Tibial nerve (tissue), 4 donors: ENCODE results near the gene LRRC4. TPM values are rescaled to one million over a fixed set of nuclear protein-coding genes. Genes with fewer than 3 reads are reported as not detected.
A peak's percentile ranks its signal among the peaks of the same experiment; 100 is the strongest.

ENCODE experiments used
- DNase-seq, 2 donors: peaks; one replicate each; pipeline ENCODE4 v3.0.0-alpha.2; 2019; ENCODE audit warnings: low spot score in 2 of 2
- H3K27ac ChIP-seq, 4 donors: fragments of 200-600 bp; sonication (generic) in 3 of 4; one replicate each; pipeline ENCODE4 v1.5.1; 2017 to 2019; ENCODE audit warnings: mild to moderate bottlenecking in 1 of 4
- H3K27me3 ChIP-seq, 2 donors: fragments of 200-600 bp; sonication (generic) in 1 of 2; one replicate each; pipeline versions ENCODE4 v1.5.1 to v1.6.0; 2017 to 2019
- H3K36me3 ChIP-seq, 3 donors: fragments of 200-600 bp; sonication (generic); one replicate each; pipeline ENCODE4 v1.5.1; 2018 to 2019
- H3K4me1 ChIP-seq, 4 donors: fragments of 200-600 bp; sonication (generic) in 3 of 4; one replicate each; pipeline ENCODE4 v1.5.1; 2017 to 2019
- H3K4me3 ChIP-seq, 4 donors: fragments of 200-600 bp; sonication (generic) in 3 of 4; one replicate each; pipeline ENCODE4 v1.5.1; 2017 to 2019; ENCODE audit warnings: mild to moderate bottlenecking in 1 of 4, moderate library complexity in 1 of 4
- H3K9me3 ChIP-seq, 4 donors: fragments of 200-600 bp; sonication (generic) in 3 of 4; one replicate each; pipeline ENCODE4 v1.5.1; 2017 to 2019
- EP300 ChIP-seq, 2 donors: sonication (generic); formaldehyde crosslinking; IDR thresholded peaks; one replicate each; pipeline ENCODE4 v1.6.1; 2017; ENCODE audit warnings: antibody characterized with exemption in 2 of 2, mild to moderate bottlenecking in 1 of 2
- POLR2A ChIP-seq, 2 donors: fragments of 450-650 bp; IDR thresholded peaks; one replicate each; pipeline ENCODE4 v1.6.1; 2017; ENCODE audit warnings: antibody characterized with exemption in 2 of 2, mild to moderate bottlenecking in 2 of 2, moderate library complexity in 2 of 2
- WGBS, 2 donors: methylation state at CpG; one replicate each; pipeline ENCODE4 v1.1.5; 2018; 5-methylcytosine and 5-hydroxymethylcytosine counted together
- total RNA-seq, 4 donors: library from RNA; depleted of rRNA; stranded (reverse); fragments of >200 nt; gene quantifications; one replicate each; pipeline ENCODE4 v1.1.0, GENCODE V29; 2016
- TF ChIP-seq, protein P1 (sequence below), 5 experiments: fragments of 200-600 bp in 3 of 5; fragments of 450-650 bp in 2 of 5; sonication (generic) in 3 of 5; IDR thresholded peaks; one replicate each; pipeline ENCODE4 v1.5.1; 2016 to 2019; ENCODE audit warnings: antibody characterized with exemption in 5 of 5, mild to moderate bottlenecking in 3 of 5, moderate library complexity in 2 of 5

The LRRC4 gene
- total RNA-seq, 4 donors from 2014 or later, result 2.2 to 2.4 (median 2.3) TPM

DNA sequence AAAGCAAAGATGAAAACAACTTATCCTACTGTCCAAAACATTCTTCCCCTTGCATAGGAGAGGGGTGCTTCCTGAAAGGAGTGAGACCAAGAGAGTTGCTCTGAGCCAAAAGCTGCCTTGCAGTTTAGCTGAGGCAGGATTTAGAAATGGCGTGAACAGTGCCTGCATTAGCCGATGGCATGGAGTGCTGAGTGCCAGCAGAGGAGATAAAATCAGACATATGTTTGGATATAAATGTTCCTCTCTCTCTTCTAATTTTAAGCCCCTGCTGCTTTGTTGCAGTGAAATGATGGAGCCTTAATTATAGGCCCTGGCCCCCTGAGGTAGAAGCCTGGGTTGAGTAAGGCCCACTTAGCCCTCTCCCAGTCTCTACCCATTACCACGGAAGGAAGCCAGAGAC lies 7.1 kb downstream of the LRRC4 start:
- Histone ChIP-seq H3K4me3 (no peak overlapping the region), H3K4me1 (peaks cover 0 to 56% (median 15%) of the 10 kb centered on the region in 4 donors), H3K36me3 (peaks cover 0 to 22% (median 0%) of the 10 kb centered on the region in 3 donors), H3K9me3 (no peaks in the 10 kb centered on the region), H3K27ac (no peak overlapping the region), H3K27me3 (no peaks in the 10 kb centered on the region)
- DNase-seq, result no peak
- 64 to 74% methylated on average over 3 of the region's 3 CpGs for WGBS, 2 donors
- no peak for TF ChIP-seq POLR2A (IDR thresholded peaks at IDR 0.05)
- TF ChIP-seq EP300 (IDR thresholded peaks at IDR 0.05), result no peak
- TF ChIP-seq, protein P1, sequence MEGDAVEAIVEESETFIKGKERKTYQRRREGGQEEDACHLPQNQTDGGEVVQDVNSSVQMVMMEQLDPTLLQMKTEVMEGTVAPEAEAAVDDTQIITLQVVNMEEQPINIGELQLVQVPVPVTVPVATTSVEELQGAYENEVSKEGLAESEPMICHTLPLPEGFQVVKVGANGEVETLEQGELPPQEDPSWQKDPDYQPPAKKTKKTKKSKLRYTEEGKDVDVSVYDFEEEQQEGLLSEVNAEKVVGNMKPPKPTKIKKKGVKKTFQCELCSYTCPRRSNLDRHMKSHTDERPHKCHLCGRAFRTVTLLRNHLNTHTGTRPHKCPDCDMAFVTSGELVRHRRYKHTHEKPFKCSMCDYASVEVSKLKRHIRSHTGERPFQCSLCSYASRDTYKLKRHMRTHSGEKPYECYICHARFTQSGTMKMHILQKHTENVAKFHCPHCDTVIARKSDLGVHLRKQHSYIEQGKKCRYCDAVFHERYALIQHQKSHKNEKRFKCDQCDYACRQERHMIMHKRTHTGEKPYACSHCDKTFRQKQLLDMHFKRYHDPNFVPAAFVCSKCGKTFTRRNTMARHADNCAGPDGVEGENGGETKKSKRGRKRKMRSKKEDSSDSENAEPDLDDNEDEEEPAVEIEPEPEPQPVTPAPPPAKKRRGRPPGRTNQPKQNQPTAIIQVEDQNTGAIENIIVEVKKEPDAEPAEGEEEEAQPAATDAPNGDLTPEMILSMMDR (IDR thresholded peaks at IDR 0.05), result no peak

DNA sequence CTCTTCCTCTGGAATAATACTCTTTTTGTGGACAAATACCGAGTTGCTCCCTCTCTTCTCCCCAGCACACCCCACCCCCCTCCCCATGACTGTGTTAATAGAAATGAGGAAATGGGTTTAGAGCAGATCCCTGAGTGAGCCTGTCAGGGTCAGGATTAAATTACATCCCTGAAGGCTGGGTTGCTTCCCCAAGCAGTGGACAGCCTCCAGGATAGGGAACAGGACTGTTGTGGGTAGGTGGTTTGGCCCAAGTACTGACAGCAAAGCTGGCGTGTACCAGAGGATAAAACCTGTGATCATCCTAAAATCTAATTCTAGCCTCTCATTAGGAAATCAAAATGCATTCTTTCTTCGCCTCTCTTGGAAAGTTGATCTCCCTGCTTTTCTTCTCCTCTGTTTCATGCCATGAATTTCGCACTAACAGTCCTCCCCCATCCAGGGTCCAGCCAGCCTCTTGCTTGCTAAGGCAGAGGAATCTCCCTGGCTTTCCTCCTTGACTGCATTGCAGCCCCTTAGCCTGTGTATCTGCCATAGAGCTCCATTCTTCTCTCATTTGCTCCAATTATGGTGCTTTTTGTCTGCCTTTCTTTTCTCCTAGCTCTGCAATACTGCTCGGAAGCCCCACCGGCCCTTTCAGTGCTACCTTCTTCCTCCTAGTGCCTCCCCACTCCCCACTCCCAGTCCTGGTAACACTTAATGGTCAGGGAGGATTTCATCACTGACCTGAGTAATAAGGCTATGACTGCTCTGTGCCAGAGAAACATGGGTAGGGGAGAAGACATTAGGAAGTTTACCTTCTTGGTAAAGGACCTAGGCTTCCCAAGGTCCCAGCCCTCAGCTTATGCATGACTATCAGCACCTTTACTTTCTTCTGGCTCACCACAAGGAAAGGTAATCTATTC lies 8.4 kb downstream of the LRRC4 start:
- no peak overlapping the region for H3K4me3 ChIP-seq
- DNase-seq, result no peak
- no peak overlapping the region for H3K27ac ChIP-seq
- H3K27me3 ChIP-seq, result no peaks in the 10 kb centered on the region
- H3K4me1 ChIP-seq, result peaks cover 0 to 52% (median 13%) of the 10 kb centered on the region in 4 donors
- no peaks in the 10 kb centered on the region for H3K9me3 ChIP-seq
- peak in 1 of 2 donors; percentile 5 for TF ChIP-seq EP300 (IDR thresholded peaks at IDR 0.05)
- TF ChIP-seq POLR2A (IDR thresholded peaks at IDR 0.05), result no peak
- TF ChIP-seq, protein P1 (IDR thresholded peaks at IDR 0.05), result no peak
- peaks cover 0 to 17% (median 0%) of the 10 kb centered on the region in 3 donors for H3K36me3 ChIP-seq
- 59 to 64% methylated on average over 6 of the region's 6 CpGs for WGBS, 2 donors

DNA sequence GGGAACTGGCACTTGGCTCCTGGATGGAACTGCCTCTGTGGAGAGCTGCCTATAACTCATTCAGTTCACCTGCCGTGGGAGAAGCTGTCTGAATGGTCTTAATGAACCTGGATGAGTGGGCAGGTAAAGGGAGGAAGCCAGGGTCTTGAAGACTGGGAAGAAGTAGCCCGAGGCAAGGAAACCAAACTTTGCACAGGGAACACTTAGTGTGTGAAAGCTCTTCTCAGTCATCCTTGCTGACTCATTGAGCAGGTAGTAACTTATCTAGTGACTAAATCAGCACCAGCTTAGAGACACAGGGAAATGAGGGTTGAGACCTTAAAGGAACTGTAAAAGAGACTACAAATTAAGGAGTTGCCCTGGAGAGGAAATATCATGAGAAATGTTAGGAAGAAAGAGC lies 9.9 kb downstream of the LRRC4 start:
- 79 to 88% methylated on average over 2 of the region's 2 CpGs for WGBS, 2 donors
- peaks cover 0 to 24% (median 0%) of the 10 kb centered on the region in 3 donors for H3K36me3 ChIP-seq
- no peak overlapping the region for H3K27ac ChIP-seq
- no peak for DNase-seq
- no peaks in the 10 kb centered on the region for H3K9me3 ChIP-seq
- H3K27me3 ChIP-seq, result no peaks in the 10 kb centered on the region
- TF ChIP-seq EP300 (IDR thresholded peaks at IDR 0.05) (no peak), POLR2A (IDR thresholded peaks at IDR 0.05) (no peak)
- TF ChIP-seq, protein P1 (IDR thresholded peaks at IDR 0.05), result no peak
- peaks cover 0 to 47% (median 9%) of the 10 kb centered on the region in 4 donors for H3K4me1 ChIP-seq
- H3K4me3 ChIP-seq, result no peak overlapping the region

DNA sequence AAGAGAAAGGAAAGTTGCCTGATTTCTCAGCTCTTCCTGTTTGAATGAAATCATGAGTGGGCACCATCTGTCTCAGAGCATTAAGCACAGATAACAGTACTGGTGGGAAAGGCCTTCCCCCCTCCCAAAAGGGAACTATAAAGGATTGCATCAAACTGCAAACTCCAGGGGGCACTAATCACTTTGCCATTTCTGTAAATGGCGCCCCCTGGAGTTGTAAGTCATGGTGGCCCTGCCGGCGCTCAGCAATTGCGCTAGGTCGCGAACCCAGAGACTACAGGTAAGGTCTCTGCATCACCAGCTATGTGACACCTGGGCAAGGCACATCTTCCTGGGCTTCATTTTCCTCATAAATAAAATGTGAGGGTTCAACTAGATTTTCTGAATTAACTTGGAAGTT lies 11.1 kb downstream of the LRRC4 start:
- H3K9me3 ChIP-seq, result no peaks in the 10 kb centered on the region
- no peak overlapping the region for H3K4me3 ChIP-seq
- 87 to 92% methylated on average over 6 of the region's 6 CpGs for whole genome bisulfite sequencing, 2 donors
- peaks cover 0 to 35% (median 7%) of the 10 kb centered on the region in 4 donors for H3K4me1 ChIP-seq
- TF ChIP-seq EP300 (IDR thresholded peaks at IDR 0.05) (no peak), POLR2A (IDR thresholded peaks at IDR 0.05) (no peak)
- TF ChIP-seq, protein P1 (IDR thresholded peaks at IDR 0.05), result no peak
- DNase-seq, result no peak
- peaks cover 0 to 24% (median 0%) of the 10 kb centered on the region in 3 donors for H3K36me3 ChIP-seq
- H3K27me3 ChIP-seq, result no peaks in the 10 kb centered on the region
- H3K27ac ChIP-seq, result no peak overlapping the region

DNA sequence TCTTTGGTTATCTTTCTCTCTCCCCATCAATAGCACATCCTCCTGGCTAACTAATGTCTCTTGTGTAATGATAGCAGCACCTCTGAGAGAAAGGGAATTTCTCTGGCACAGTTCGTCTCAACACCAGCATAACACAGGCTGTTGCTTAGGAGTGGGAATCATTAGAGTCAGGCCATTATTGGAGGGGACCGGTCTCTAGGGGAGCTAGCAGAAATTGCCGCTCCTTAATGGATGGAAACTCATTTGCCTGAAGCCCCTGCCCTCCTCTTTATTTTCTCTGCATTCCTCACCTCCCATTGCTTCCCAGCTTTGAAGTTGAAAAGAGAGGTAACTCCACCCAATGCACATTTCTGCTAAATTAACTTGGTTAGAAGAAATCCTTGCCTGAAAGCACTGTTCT lies 11.9 kb downstream of the LRRC4 start:
- H3K36me3 ChIP-seq, result peaks cover 0 to 33% (median 0%) of the 10 kb centered on the region in 3 donors
- H3K4me1 ChIP-seq, result peaks cover 0 to 29% (median 4%) of the 10 kb centered on the region in 4 donors
- H3K27me3 ChIP-seq, result no peaks in the 10 kb centered on the region
- H3K27ac ChIP-seq, result no peak overlapping the region
- H3K9me3 ChIP-seq, result no peaks in the 10 kb centered on the region
- WGBS, 2 donors, result 63% methylated on average over 3 of the region's 3 CpGs
- TF ChIP-seq EP300 (IDR thresholded peaks at IDR 0.05) (no peak), POLR2A (IDR thresholded peaks at IDR 0.05) (no peak)
- TF ChIP-seq, protein P1 (IDR thresholded peaks at IDR 0.05), result no peak
- no peak overlapping the region for H3K4me3 ChIP-seq
- DNase-seq, result no peak
